Measurements from ENCODE around the gene RAVER2. TPM values are rescaled to one million over a fixed set of nuclear protein-coding genes. Genes with fewer than 3 reads are reported as not detected.
A peak's percentile ranks its signal among the peaks of the same experiment; 100 is the strongest.
"Not testable (repeated sequence)": the region's sequence is repeated elsewhere in the genome, so short reads cannot be mapped to it uniquely, and the experiment has no call there.

Gene RAVER2, protein sequence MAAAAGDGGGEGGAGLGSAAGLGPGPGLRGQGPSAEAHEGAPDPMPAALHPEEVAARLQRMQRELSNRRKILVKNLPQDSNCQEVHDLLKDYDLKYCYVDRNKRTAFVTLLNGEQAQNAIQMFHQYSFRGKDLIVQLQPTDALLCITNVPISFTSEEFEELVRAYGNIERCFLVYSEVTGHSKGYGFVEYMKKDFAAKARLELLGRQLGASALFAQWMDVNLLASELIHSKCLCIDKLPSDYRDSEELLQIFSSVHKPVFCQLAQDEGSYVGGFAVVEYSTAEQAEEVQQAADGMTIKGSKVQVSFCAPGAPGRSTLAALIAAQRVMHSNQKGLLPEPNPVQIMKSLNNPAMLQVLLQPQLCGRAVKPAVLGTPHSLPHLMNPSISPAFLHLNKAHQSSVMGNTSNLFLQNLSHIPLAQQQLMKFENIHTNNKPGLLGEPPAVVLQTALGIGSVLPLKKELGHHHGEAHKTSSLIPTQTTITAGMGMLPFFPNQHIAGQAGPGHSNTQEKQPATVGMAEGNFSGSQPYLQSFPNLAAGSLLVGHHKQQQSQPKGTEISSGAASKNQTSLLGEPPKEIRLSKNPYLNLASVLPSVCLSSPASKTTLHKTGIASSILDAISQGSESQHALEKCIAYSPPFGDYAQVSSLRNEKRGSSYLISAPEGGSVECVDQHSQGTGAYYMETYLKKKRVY
- total RNA-seq (25.7 TPM), polyA plus RNA-seq (7.2 TPM)

DNA sequence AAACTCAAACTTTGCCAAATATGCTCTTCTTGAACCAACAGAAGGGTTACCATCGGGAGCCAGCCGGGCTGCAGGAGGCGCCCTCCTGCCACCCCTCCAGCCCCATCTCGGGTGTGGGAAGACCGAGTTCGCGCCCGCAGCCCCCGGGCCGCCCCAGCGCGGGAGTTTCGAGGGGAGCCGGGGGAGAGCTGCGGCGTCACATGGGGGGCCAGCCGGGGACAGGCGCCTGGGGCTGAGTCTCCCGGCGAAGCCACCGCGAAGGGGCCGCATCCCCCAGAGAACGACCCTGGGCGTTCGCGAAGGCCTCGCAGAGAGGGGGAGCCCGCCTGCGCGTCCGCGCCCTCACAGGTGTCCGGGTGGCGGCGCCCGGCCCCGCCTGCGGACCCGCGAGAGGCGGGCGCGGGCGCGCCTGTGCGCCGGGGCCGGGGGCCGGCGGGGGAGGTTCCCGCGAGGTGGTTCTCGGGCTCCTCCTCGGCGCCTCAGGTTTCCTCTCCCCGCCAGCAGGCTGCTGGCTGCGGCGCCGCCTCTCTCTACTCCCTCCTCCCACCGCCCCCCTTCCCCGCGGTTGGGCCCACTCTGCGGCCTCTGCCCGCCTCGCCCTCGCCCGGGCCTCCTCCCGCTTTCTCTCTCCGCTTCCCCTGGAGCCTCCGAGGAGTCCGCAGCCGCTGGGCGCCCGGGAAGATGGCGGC is at the start of gene RAVER2:
TSS of gene RAVER2 (plus strand) at position 584 of the 689 bp plus-strand sequence. CDS start at position 682, 98 bp downstream.
- peak within 1 kb of the TSS; percentile 79 for H3K27ac ChIP-seq (ENCODE audit: low read depth)
- peak within 1 kb of the TSS; percentile 75 for H3K4me3 ChIP-seq (ENCODE audit: low read depth, low read length)
- under 1% methylated on average over 75 of the region's 76 CpGs for WGBS
- H3K36me3 ChIP-seq (ENCODE audit: insufficient read depth) = no peaks in the 10 kb centered on the region
- H3K4me1 ChIP-seq (ENCODE audit: insufficient read depth) = peaks cover 1% of the 10 kb centered on the region
- DNase-seq (ENCODE audit: extremely low spot score) = peak; percentile 52

DNA sequence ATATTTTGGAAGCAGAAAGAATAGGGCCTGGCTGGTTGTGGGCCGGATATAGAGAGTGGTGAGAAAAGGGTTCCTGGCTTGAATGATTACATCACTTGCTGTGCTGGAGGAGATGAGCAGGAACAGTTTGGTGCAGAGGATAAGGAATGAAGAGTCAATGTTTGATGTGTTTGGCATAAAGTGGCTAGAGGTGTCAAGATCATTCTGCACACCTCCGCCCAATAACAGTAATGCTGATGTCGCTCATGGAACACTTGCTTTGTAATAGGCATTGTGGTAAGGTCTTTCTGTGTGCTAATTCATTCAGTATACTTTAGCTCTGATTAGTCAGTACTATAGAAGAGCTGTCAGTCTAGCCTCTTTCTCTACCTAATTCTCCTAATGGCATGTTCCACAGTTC is 48.0 kb upstream of the RAVER2 start:
- Histone ChIP-seq H3K4me3 (ENCODE audit: low read depth, low read length) (no peak overlapping the region), H3K36me3 (ENCODE audit: insufficient read depth) (no peaks in the 10 kb centered on the region), H3K27ac (ENCODE audit: low read depth) (no peak overlapping the region), H3K4me1 (ENCODE audit: insufficient read depth) (no peaks in the 10 kb centered on the region)
- DNase-seq (ENCODE audit: extremely low spot score) = no peak
- WGBS = 94% methylated on average over 3 of the region's 3 CpGs

DNA sequence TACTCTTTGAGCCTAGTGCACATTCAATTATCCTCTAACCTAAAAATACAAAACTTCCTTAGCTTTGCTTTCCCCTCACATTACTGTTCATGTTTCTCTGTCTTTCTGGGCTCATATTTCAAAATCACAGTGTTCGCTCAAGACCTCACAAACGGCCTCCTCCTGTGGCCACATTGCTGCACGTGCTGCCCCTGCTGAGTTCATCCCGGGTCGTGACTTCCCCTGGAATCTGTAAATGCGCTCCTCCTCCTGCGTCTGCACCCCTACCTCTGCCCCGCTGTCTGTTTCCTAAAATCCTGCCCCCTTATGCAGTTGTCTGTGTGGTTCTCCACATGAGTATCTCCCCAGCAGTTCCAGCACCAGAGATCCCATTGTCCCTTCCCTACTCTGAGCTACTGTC is 45.5 kb upstream of the RAVER2 start:
- 55% methylated on average over 8 of the region's 8 CpGs for WGBS
- no peaks in the 10 kb centered on the region for H3K4me1 ChIP-seq (ENCODE audit: insufficient read depth)
- no peak for DNase-seq (ENCODE audit: extremely low spot score)
- H3K36me3 ChIP-seq (ENCODE audit: insufficient read depth) = no peaks in the 10 kb centered on the region
- H3K4me3 ChIP-seq (ENCODE audit: low read depth, low read length) = no peak overlapping the region
- no peak overlapping the region for H3K27ac ChIP-seq (ENCODE audit: low read depth)

DNA sequence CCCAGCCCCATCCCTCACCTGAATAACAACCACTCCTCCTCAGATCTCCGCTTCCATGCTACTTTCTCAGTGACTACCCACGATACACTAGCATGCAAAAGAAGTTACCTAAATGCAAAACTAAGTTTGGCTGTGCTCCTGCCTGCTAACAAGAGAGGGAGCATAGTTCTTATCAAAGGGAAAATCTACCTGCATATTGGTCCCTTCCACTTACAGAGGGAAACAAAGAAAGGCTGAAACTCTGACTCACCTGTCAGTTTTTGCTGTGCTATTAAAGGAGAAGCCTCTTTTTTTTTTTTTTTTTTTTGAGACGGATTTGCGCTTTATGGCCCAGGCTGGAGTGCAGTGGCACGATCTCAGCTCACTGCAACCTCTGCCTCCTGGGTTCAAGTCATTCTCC is 43.8 kb upstream of the RAVER2 start:
- no peak for DNase-seq (ENCODE audit: extremely low spot score)
- Histone ChIP-seq H3K4me1 (ENCODE audit: insufficient read depth) (no peaks in the 10 kb centered on the region), H3K36me3 (ENCODE audit: insufficient read depth) (no peaks in the 10 kb centered on the region), H3K27ac (ENCODE audit: low read depth) (no peak overlapping the region), H3K4me3 (ENCODE audit: low read depth, low read length) (no peak overlapping the region)
- 84% methylated on average over 5 of the region's 5 CpGs for WGBS

DNA sequence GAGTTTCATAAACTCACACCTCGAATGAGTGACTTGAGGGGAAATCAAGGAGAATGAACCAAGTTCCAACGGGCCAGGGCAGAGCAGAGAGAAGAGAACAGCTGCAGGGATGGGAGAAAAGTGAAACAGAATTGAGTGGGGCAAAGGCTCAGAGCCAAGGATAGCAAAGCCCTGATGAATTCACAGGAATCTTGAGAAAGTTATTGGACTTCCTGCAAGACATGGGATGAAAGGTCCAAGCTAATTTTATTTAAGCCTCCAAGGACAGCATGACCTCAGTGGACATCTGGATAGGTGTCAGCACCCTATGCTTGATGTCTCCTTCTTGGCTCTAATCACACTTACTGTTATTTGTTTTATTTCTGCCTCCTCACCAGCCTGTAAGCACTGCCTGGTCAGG is 43.0 kb upstream of the RAVER2 start:
- Histone ChIP-seq H3K36me3 (ENCODE audit: insufficient read depth) (no peaks in the 10 kb centered on the region), H3K27ac (ENCODE audit: low read depth) (no peak overlapping the region), H3K4me3 (ENCODE audit: low read depth, low read length) (no peak overlapping the region), H3K4me1 (ENCODE audit: insufficient read depth) (no peaks in the 10 kb centered on the region)
- DNase-seq (ENCODE audit: extremely low spot score) = no peak
- 71% methylated on average over 2 of the region's 2 CpGs for WGBS

DNA sequence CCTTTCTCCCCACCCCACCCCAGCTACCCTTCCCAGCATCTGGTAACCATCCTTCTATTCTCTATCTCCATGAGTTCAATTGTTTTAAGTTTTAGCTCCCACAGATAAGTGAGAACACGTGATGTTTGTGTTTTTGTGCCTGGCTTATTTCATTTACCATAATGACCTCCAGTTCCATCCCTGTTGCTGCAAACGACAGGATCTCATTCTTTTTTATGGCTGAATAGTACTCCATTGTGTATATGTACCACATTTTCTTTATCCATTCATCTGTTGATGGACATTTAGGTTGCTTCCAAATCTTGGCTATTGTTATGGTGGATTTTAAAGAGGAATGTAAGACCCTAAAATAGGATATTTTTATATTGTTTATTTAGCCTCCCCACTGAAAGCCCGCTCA is 42.2 kb upstream of the RAVER2 start:
- not testable (repeated sequence) for H3K36me3 ChIP-seq (ENCODE audit: insufficient read depth); DNase-seq (ENCODE audit: extremely low spot score); H3K4me3 ChIP-seq (ENCODE audit: low read depth, low read length); H3K27ac ChIP-seq (ENCODE audit: low read depth); H3K4me1 ChIP-seq (ENCODE audit: insufficient read depth)
- WGBS = 87% methylated on average over 3 of the region's 3 CpGs

DNA sequence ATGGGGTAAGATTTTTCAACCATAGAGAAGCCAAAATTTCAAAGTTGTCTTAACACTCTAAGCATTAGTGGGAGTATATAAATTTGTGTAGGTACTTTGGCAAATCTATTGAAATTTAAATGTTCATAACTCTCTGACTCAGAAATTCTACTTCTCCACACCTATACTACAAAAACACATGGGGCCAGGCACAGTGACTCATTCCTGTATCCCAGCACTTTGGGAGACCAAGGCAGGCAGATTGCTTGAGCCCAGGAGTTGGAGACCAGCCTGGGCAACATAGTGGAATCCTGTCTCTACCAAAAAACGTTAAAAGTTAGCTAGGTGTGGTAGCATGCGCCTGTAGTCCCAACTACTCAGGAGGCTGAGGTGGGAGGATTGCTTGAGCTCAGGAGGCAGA is 41.3 kb upstream of the RAVER2 start:
- H3K4me1 ChIP-seq (ENCODE audit: insufficient read depth) = no peaks in the 10 kb centered on the region
- H3K27ac ChIP-seq (ENCODE audit: low read depth) = no peak overlapping the region
- WGBS = 85% methylated on average over 2 of the region's 2 CpGs
- no peak for DNase-seq (ENCODE audit: extremely low spot score)
- H3K4me3 ChIP-seq (ENCODE audit: low read depth, low read length) = no peak overlapping the region
- no peaks in the 10 kb centered on the region for H3K36me3 ChIP-seq (ENCODE audit: insufficient read depth)

DNA sequence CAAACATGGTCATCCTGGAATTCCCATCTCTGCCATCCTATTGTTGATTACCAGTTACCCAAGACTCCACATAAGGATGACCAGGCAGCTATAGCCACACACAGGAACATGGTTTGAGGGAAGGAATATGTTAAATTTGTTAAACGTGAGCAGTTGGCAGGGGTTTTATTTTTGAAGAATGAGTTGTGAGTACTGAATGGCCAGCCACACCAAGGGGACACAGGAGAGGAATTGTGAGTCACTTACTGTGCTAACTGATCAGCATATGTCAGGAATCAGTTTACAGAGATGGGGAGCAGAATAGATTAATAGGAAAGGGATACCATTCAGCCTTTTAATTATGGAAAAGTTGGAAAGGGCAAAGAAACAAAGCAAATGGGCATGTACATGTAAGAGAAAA is 39.3 kb upstream of the RAVER2 start:
- WGBS = 50% methylated on average over 1 of the region's 1 CpG
- Histone ChIP-seq H3K27ac (ENCODE audit: low read depth) (no peak overlapping the region), H3K4me3 (ENCODE audit: low read depth, low read length) (no peak overlapping the region), H3K36me3 (ENCODE audit: insufficient read depth) (no peaks in the 10 kb centered on the region), H3K4me1 (ENCODE audit: insufficient read depth) (no peaks in the 10 kb centered on the region)
- DNase-seq (ENCODE audit: extremely low spot score) = no peak

DNA sequence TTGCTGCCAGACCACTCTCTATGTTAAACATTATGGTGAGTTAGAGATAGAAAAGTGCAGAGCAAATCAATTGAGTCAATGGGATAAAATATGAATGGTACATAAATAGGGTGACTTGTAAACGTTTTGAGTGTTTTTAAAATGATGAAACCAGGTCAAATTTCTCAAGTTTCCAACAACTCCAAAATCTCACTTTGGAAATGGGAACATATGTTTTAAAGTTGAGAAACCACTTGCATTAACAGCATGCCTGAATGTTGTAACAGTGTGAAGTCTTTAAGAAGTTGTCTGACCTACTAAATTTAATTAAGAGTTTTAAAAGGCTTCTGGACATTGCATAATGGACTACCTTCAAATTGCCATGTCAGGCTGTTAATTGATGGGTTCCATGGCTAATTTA is 33.6 kb upstream of the RAVER2 start:
- Histone ChIP-seq H3K4me1 (ENCODE audit: insufficient read depth) (no peaks in the 10 kb centered on the region), H3K27ac (ENCODE audit: low read depth) (no peak overlapping the region), H3K4me3 (ENCODE audit: low read depth, low read length) (no peak overlapping the region), H3K36me3 (ENCODE audit: insufficient read depth) (no peaks in the 10 kb centered on the region)
- 45% methylated on average over 1 of the region's 1 CpG for WGBS
- DNase-seq (ENCODE audit: extremely low spot score) = no peak

DNA sequence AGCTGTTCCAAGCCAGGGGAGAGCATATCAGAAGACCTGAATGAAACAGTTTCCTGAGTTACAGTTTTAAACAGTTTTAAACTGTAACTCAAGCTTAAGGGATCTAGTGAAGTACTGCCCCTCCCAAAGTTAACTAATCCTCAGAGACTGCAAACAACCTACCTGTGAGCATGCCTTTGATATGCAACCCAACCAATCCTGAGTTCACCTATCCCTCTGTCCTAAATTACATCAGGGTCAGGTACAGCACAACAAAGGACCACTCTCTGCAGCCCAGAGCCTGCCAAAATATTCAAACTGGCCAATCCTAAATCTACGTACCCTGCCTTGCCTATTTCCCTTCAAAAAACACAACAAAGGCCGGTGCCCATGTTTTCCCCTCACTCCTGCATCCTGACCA is 32.8 kb upstream of the RAVER2 start:
- 79% methylated on average over 2 of the region's 2 CpGs for WGBS
- H3K4me1 ChIP-seq (ENCODE audit: insufficient read depth) = no peaks in the 10 kb centered on the region
- no peaks in the 10 kb centered on the region for H3K36me3 ChIP-seq (ENCODE audit: insufficient read depth)
- H3K27ac ChIP-seq (ENCODE audit: low read depth) = no peak overlapping the region
- DNase-seq (ENCODE audit: extremely low spot score) = no peak
- H3K4me3 ChIP-seq (ENCODE audit: low read depth, low read length) = no peak overlapping the region

DNA sequence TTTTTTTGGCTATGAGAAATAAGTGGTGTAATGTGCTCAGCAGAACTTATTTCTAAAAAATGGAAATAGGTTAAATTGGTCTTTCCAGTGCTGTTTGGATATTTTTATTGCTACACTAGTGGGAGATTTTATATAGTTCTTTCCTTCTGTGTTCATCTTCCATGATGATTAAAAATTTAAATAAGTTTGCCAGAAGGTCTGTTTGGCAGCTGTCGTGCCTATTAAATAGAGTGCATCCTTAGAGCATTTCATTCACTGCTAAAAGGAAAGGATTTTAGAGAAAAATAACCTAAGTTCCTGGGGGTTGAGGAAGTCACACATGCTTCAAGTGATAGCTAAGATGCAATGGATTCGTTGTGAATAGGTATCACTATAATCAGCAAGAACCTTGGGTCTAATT is 29.7 kb upstream of the RAVER2 start:
- H3K36me3 ChIP-seq (ENCODE audit: insufficient read depth) = no peaks in the 10 kb centered on the region
- no peak overlapping the region for H3K4me3 ChIP-seq (ENCODE audit: low read depth, low read length)
- WGBS = 76% methylated on average over 2 of the region's 2 CpGs
- no peak overlapping the region for H3K27ac ChIP-seq (ENCODE audit: low read depth)
- no peak for DNase-seq (ENCODE audit: extremely low spot score)
- H3K4me1 ChIP-seq (ENCODE audit: insufficient read depth) = no peaks in the 10 kb centered on the region

DNA sequence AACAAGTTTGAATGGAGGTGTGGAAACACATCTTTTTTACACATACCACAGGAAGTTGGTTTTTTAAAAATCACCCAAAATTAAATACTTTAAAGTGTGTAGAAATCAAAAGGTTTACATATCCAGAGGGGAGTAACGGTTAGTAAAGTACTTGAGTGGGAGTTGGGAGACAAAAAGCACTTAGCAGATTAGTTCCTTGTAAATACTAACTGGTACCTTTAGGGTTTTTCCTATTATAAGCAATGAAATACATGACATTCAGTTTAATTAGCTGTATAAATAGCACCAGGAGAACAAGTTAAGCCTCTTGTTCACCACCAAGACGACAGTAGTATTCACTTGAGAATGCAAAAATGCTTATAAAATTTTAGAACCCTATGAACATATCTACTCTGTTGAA is 23.7 kb upstream of the RAVER2 start:
- H3K27ac ChIP-seq (ENCODE audit: low read depth) = no peak overlapping the region
- H3K36me3 ChIP-seq (ENCODE audit: insufficient read depth) = no peaks in the 10 kb centered on the region
- H3K4me3 ChIP-seq (ENCODE audit: low read depth, low read length) = no peak overlapping the region
- WGBS = 32% methylated on average over 2 of the region's 2 CpGs
- H3K4me1 ChIP-seq (ENCODE audit: insufficient read depth) = no peaks in the 10 kb centered on the region
- no peak for DNase-seq (ENCODE audit: extremely low spot score)

DNA sequence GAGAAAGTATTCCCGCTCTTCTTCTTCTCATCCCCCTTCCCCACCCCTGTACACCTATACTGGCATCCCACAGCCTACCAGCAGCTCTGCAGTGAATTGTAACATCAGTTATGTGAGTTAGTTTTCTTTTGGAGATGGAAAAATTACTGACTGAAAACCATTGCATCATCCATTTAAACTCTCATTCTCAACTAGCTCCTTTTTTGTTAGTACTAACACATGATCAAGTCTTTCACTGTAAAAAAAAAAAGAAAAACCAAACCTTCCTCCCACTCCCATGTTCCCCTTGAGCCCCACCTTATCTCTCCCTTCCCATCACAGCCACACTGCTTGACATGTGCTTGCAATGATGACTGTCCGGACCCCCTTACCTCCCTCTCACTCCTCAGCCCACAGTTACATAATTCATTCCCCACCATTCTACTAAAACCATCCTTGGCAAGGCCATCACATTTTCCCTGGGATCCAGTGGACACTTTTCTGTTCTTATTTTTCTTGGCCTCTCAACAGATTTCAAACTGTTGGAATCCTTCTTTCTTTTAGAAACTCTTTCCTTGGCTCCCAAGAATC is 23.2 kb upstream of the RAVER2 start:
- H3K4me1 ChIP-seq (ENCODE audit: insufficient read depth) = no peaks in the 10 kb centered on the region
- no peak overlapping the region for H3K4me3 ChIP-seq (ENCODE audit: low read depth, low read length)
- no peaks in the 10 kb centered on the region for H3K36me3 ChIP-seq (ENCODE audit: insufficient read depth)
- no peak for DNase-seq (ENCODE audit: extremely low spot score)
- WGBS = 63% methylated on average over 2 of the region's 2 CpGs
- no peak overlapping the region for H3K27ac ChIP-seq (ENCODE audit: low read depth)
